GM23338 (cell line): ENCODE measurements around the gene RIOK1. TPM values are rescaled to one million over a fixed set of nuclear protein-coding genes. Genes with fewer than 3 reads are reported as not detected.

Experiments
- ATAC-seq: fragments of 200-7000 bp; cut with Tn5 transposase; 3 replicates; pipeline ENCODE4 v1.9.1; 2020
- DNase-seq: peaks from one replicate; pipeline ENCODE4 v3.0.0-alpha.2; 2015; ENCODE audit warnings: low spot score
- H2AFZ ChIP-seq: fragments of 200-600 bp; sonication (generic); 2 replicates; pipeline ENCODE4 v1.8.0; 2016; ENCODE audit warnings: antibody characterized with exemption, mild to moderate bottlenecking, moderate library complexity
- H3F3A ChIP-seq: fragments of 200-600 bp; sonication (generic); replicated peaks from 2 replicates; pipeline ENCODE4 v1.8.0; 2017; ENCODE audit warnings: antibody characterized with exemption, mixed run types, low read depth
- H3K27ac ChIP-seq: fragments of 200-600 bp; sonication (generic); 2 replicates; pipeline ENCODE4 v1.6.1; 2016; ENCODE audit warnings: low read depth
- H3K27me3 ChIP-seq: fragments of 200-600 bp; sonication (generic); 2 replicates; pipeline ENCODE4 v1.8.0; 2016; ENCODE audit warnings: mild to moderate bottlenecking, mixed run types, moderate library complexity; ENCODE audit not compliant: insufficient read depth
- H3K36me3 ChIP-seq: fragments of 200-600 bp; sonication (generic); 2 replicates; pipeline ENCODE4 v1.8.0; 2016; ENCODE audit warnings: mild to moderate bottlenecking; ENCODE audit not compliant: insufficient read depth
- H3K4me1 ChIP-seq: fragments of 200-600 bp; sonication (generic); 2 replicates; pipeline ENCODE4 v1.8.0; 2016; ENCODE audit warnings: mild to moderate bottlenecking, moderate library complexity; ENCODE audit not compliant: insufficient read depth
- H3K4me2 ChIP-seq: fragments of 200-600 bp; sonication (generic); 2 replicates; pipeline ENCODE4 v1.7.1; 2017; ENCODE audit warnings: mixed run types
- H3K4me3 ChIP-seq: fragments of 200-600 bp; sonication (generic); 2 replicates; pipeline ENCODE4 v1.6.1; 2016; ENCODE audit warnings: mixed run types
- H3K79me2 ChIP-seq: fragments of 200-600 bp; sonication (generic); replicated peaks from 2 replicates; pipeline ENCODE4 v1.8.0; 2017; ENCODE audit warnings: mild to moderate bottlenecking; ENCODE audit not compliant: insufficient read depth
- H3K9me2 ChIP-seq: fragments of 200-600 bp; sonication (generic); 2 replicates; pipeline ENCODE4 v1.8.0; 2017; ENCODE audit not compliant: insufficient read depth
- H4K20me1 ChIP-seq: fragments of 200-600 bp; sonication (generic); replicated peaks from 2 replicates; pipeline ENCODE4 v1.8.0; 2017; ENCODE audit warnings: mild to moderate bottlenecking; ENCODE audit not compliant: insufficient read depth
- H3K27ac Mint-ChIP-seq: 2 replicates; pipeline ENCODE4 v1.8.0; 2020; ENCODE audit warnings: inconsistent platforms, mild to moderate bottlenecking, moderate library complexity, mixed read lengths
- H3K27me3 Mint-ChIP-seq: 3 replicates; pipeline ENCODE4 v1.8.0; 2022; ENCODE audit warnings: low read depth, mild to moderate bottlenecking, moderate library complexity, mixed read lengths, inconsistent platforms; ENCODE audit not compliant: insufficient read depth, poor library complexity
- H3K36me3 Mint-ChIP-seq: 3 replicates; pipeline ENCODE4 v1.8.0; 2021; ENCODE audit warnings: low read depth, mild to moderate bottlenecking, inconsistent platforms, moderate library complexity, mixed read lengths
- H3K4me1 Mint-ChIP-seq: 3 replicates; pipeline ENCODE4 v1.8.0; 2020; ENCODE audit warnings: mild to moderate bottlenecking, inconsistent platforms, mixed read lengths
- H3K4me3 Mint-ChIP-seq: 3 replicates; pipeline ENCODE4 v1.8.0; 2021; ENCODE audit warnings: moderate library complexity, mild to moderate bottlenecking, inconsistent platforms, mixed read lengths
- H3K9me3 Mint-ChIP-seq: 3 replicates; pipeline ENCODE4 v1.8.0; 2020; ENCODE audit warnings: moderate library complexity, mild to moderate bottlenecking, inconsistent platforms, mixed read lengths
- REST ChIP-seq: IDR thresholded peaks from one replicate; pipeline ENCODE4 v1.6.1; 2018; ENCODE audit warnings: antibody characterized with exemption; ENCODE audit not compliant: unreplicated experiment
- ZNF462 ChIP-seq: fragments of 250-450 bp; sonication (Bioruptor Pico); IDR thresholded peaks from 2 replicates; pipeline ENCODE4 v1.5.0; 2020; ENCODE audit warnings: mild to moderate bottlenecking, moderate library complexity
- polyA plus RNA-seq: library from polyadenylated mRNA; unstranded; fragments of >200 nt; fragmentation: Nextera tagmentation; extraction: Ambion mirVana; gene quantifications from 2 replicates; pipeline ENCODE4 v1.2.1, GENCODE V29; 2016
- total RNA-seq: library from RNA; depleted of rRNA; stranded (reverse); fragments of >200 nt; shearing (Covaris generic); gene quantifications from 2 replicates; pipeline ENCODE4 v1.2.3, GENCODE V29; 2014

RIOK1 gene
- total and polyA plus RNA-seq, 2 experiments from 2014 or later = 15.5 to 34.3 TPM

- TF ChIP-seq ZNF462 (CRISPR knock-in tag) = no peak
- no peak for TF ChIP-seq REST
Observed at GRCh38 chr6:7373739-7374138, 15.9 kb upstream of the RIOK1 start (continued).

GRCh38 chr6:7377961-7378360 lies 11.6 kb upstream of the RIOK1 start:
- no peak overlapping the region for H3K27ac Mint-ChIP-seq
- TF ChIP-seq ZNF462 (CRISPR knock-in tag) = no peak

More at GRCh38 chr6:7377961-7378360, 11.6 kb upstream of the RIOK1 start:
- no peaks in the 10 kb centered on the region for H3K36me3 ChIP-seq
- no peak overlapping the region for H3K4me2 ChIP-seq
- no peak overlapping the region for H3K27ac ChIP-seq
- no peaks in the 10 kb centered on the region for H3K36me3 Mint-ChIP-seq
- DNase-seq (no peak), ATAC-seq (no peak)
- H3K4me3 ChIP-seq = no peak overlapping the region
- H2AFZ ChIP-seq = no peak overlapping the region
- H3K27me3 ChIP-seq = no peaks in the 10 kb centered on the region
- no peaks in the 10 kb centered on the region for H3K9me2 ChIP-seq
- no peaks in the 10 kb centered on the region for H3K4me1 ChIP-seq
- no peaks in the 10 kb centered on the region; the same call in 2 of the 3 replicates for H3K4me1 Mint-ChIP-seq
- H4K20me1 ChIP-seq = no peaks in the 10 kb centered on the region
- H3K9me3 Mint-ChIP-seq = no peaks in the 10 kb centered on the region
- H3K27me3 Mint-ChIP-seq = no peaks in the 10 kb centered on the region
- H3K79me2 ChIP-seq = no peaks in the 10 kb centered on the region
- H3K4me3 Mint-ChIP-seq = no peak overlapping the region
- H3F3A ChIP-seq = no peaks in the 10 kb centered on the region
